Osteoblast (primary cell): ENCODE results near the gene SDSL. TPM values are rescaled to one million over a fixed set of nuclear protein-coding genes. Genes with fewer than 3 reads are reported as not detected.

Experiments used
- DNase-seq: peaks from one replicate; pipeline ENCODE4 v3.0.0; 2011; ENCODE audit warnings: low spot score, mixed read lengths; ENCODE audit not compliant: insufficient read length; ENCODE audit errors: missing footprints
- H2AFZ ChIP-seq: 2 replicates; pipeline ENCODE4 v1.6.0; 2011; ENCODE audit warnings: mild to moderate bottlenecking, low read length
- H3K27ac ChIP-seq: 2 replicates; pipeline ENCODE4 v1.5.1; 2011; ENCODE audit warnings: mild to moderate bottlenecking, low read depth, low read length, moderate library complexity
- H3K27me3 ChIP-seq: 2 replicates; pipeline ENCODE4 v1.6.0; 2012; ENCODE audit warnings: mild to moderate bottlenecking, control low read depth, inconsistent platforms, low read length, moderate library complexity; ENCODE audit not compliant: insufficient read depth
- H3K36me3 ChIP-seq: 2 replicates; pipeline ENCODE4 v1.5.1; 2011; ENCODE audit warnings: mild to moderate bottlenecking, low read length, control low read depth, moderate library complexity; ENCODE audit not compliant: insufficient read depth
- H3K4me1 ChIP-seq: 2 replicates; pipeline ENCODE4 v1.5.1; 2011; ENCODE audit warnings: mild to moderate bottlenecking, low read length, control low read depth, moderate library complexity; ENCODE audit not compliant: insufficient read depth
- H3K4me2 ChIP-seq: 2 replicates; pipeline ENCODE4 v1.6.0; 2011; ENCODE audit warnings: mild to moderate bottlenecking, low read length; ENCODE audit not compliant: insufficient read depth
- H3K4me3 ChIP-seq: fragments of 200-600 bp; sonication (generic); 3 replicates; pipeline ENCODE4 v1.5.1; 2012; ENCODE audit warnings: mild to moderate bottlenecking, low read length, inconsistent platforms; ENCODE audit not compliant: insufficient read depth
- H3K79me2 ChIP-seq: 2 replicates; pipeline ENCODE4 v1.6.0; 2012; ENCODE audit warnings: mild to moderate bottlenecking, low read length, control low read depth, inconsistent platforms; ENCODE audit not compliant: insufficient read depth
- H3K9me3 ChIP-seq: 2 replicates; pipeline ENCODE4 v1.5.1; 2011; ENCODE audit warnings: low read depth, low read length, control low read depth
- H4K20me1 ChIP-seq: 2 replicates; pipeline ENCODE4 v1.6.0; 2012; ENCODE audit warnings: mild to moderate bottlenecking, low read length, control low read depth; ENCODE audit not compliant: insufficient read depth
- total RNA-seq: library from RNA; depleted of rRNA; stranded (reverse); fragments of >200 nt; gene quantifications from 2 replicates; pipeline ENCODE4 v1.2.3, GENCODE V29; 2012
- TF ChIP-seq, protein P1 (sequence below): IDR thresholded peaks from 2 replicates; pipeline ENCODE4 v1.5.1; 2011; ENCODE audit warnings: mild to moderate bottlenecking, low read depth, low read length, moderate library complexity; ENCODE audit errors: extremely low read depth

The SDSL gene
- total RNA-seq, 1 donor, result 6.5 TPM

DNA sequence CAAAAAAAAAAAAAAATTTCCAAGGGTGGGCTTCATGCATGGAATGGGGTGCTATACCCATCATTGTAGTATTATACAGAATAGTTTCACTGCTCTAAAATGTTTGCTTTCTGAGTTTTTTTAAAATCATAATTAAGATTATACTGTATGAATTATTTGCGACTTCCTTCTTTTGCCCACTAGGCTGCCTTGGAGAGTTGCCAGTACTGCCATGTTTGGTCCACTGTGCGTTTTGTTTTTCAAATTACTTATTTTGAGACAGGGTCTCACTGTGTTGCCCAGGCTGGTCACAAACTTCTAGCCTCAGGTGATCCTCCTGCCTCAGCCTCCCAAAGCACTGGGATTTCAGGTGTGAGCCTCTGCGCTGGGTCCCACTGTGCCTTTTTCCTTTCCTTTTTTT, 43.9 kb upstream of the SDSL start:
- H3K4me2 ChIP-seq, result no peak overlapping the region
- H3K27me3 ChIP-seq, result no peaks in the 10 kb centered on the region
- H3K9me3 ChIP-seq, result no peaks in the 10 kb centered on the region
- H3K4me1 ChIP-seq, result no peaks in the 10 kb centered on the region
- H4K20me1 ChIP-seq, result no peaks in the 10 kb centered on the region
- H3K36me3 ChIP-seq, result peaks cover 30% of the 10 kb centered on the region
- H3K27ac ChIP-seq, result no peak overlapping the region
- H3K4me3 ChIP-seq, result no peak overlapping the region
- H2AFZ ChIP-seq, result no peak overlapping the region
- DNase-seq, result no peak
- TF ChIP-seq, protein P1, sequence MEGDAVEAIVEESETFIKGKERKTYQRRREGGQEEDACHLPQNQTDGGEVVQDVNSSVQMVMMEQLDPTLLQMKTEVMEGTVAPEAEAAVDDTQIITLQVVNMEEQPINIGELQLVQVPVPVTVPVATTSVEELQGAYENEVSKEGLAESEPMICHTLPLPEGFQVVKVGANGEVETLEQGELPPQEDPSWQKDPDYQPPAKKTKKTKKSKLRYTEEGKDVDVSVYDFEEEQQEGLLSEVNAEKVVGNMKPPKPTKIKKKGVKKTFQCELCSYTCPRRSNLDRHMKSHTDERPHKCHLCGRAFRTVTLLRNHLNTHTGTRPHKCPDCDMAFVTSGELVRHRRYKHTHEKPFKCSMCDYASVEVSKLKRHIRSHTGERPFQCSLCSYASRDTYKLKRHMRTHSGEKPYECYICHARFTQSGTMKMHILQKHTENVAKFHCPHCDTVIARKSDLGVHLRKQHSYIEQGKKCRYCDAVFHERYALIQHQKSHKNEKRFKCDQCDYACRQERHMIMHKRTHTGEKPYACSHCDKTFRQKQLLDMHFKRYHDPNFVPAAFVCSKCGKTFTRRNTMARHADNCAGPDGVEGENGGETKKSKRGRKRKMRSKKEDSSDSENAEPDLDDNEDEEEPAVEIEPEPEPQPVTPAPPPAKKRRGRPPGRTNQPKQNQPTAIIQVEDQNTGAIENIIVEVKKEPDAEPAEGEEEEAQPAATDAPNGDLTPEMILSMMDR, result peak; percentile 10
- H3K79me2 ChIP-seq, result no peaks in the 10 kb centered on the region

DNA sequence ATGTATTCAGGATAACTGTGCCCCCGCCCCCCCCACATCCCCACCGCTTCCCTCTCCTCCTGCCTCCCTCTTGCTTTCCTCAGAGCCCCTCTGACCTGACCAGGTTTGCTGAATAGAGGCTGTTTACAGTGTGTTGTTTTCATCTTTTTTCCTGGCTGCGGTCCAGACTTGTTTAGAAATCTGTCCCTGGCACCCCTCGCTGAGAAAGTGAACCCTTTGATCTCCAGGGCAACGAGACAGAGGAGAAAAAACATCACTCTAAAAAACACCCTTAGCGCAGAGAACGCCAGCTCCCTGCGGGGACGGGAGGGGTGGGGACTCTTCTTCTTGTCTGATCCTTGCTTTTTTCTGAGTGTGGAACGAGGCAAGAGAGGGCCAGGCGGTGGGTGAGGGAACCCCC, 41.0 kb upstream of the SDSL start:
- Histone ChIP-seq H3K36me3 (peaks cover 27% of the 10 kb centered on the region), H3K9me3 (no peaks in the 10 kb centered on the region), H3K27me3 (no peaks in the 10 kb centered on the region), H3K27ac (no peak overlapping the region), H3K79me2 (no peaks in the 10 kb centered on the region), H3K4me1 (no peaks in the 10 kb centered on the region), H2AFZ (no peak overlapping the region), H3K4me3 (no peak overlapping the region), H3K4me2 (no peak overlapping the region), H4K20me1 (no peaks in the 10 kb centered on the region)
- no peak for DNase-seq
- TF ChIP-seq, protein P1, result no peak

GRCh38 chr12:113382206-113382605, 40.0 kb upstream of the SDSL start:
- no peaks in the 10 kb centered on the region for H3K4me1 ChIP-seq
- DNase-seq, result peak; percentile 68
- H3K27ac ChIP-seq, result no peak overlapping the region
- no peaks in the 10 kb centered on the region for H4K20me1 ChIP-seq
- H3K4me3 ChIP-seq, result no peak overlapping the region
- no peak overlapping the region for H3K4me2 ChIP-seq
- TF ChIP-seq, protein P1, result no peak
- no peaks in the 10 kb centered on the region for H3K27me3 ChIP-seq
- no peak overlapping the region for H2AFZ ChIP-seq
- H3K36me3 ChIP-seq, result peaks cover 25% of the 10 kb centered on the region
- H3K79me2 ChIP-seq, result no peaks in the 10 kb centered on the region
- no peaks in the 10 kb centered on the region for H3K9me3 ChIP-seq

GRCh38 chr12:113384778-113385177, 37.4 kb upstream of the SDSL start:
- H3K4me1 ChIP-seq, result no peaks in the 10 kb centered on the region
- H3K9me3 ChIP-seq, result no peaks in the 10 kb centered on the region
- peaks cover 22% of the 10 kb centered on the region for H3K36me3 ChIP-seq
- no peak overlapping the region for H3K4me2 ChIP-seq
- no peak for DNase-seq
- H3K4me3 ChIP-seq, result no peak overlapping the region
- no peak overlapping the region for H3K27ac ChIP-seq
- H3K27me3 ChIP-seq, result no peaks in the 10 kb centered on the region
- no peaks in the 10 kb centered on the region for H4K20me1 ChIP-seq
- no peaks in the 10 kb centered on the region for H3K79me2 ChIP-seq
- no peak overlapping the region for H2AFZ ChIP-seq
- TF ChIP-seq, protein P1, result no peak
